ENCODE data around the gene KLK1. TPM values are rescaled to one million over a fixed set of nuclear protein-coding genes. Genes with fewer than 3 reads are reported as not detected.
A peak's percentile ranks its signal among the peaks of the same experiment; 100 is the strongest.
"Not testable (repeated sequence)": the region's sequence is repeated elsewhere in the genome, so short reads cannot be mapped to it uniquely, and the experiment has no call there.

The KLK1 gene
- total RNA-seq, 4 donors from 2014 or later = 0.78 to 1.8 (median 1.5) TPM; not detected in 1

DNA sequence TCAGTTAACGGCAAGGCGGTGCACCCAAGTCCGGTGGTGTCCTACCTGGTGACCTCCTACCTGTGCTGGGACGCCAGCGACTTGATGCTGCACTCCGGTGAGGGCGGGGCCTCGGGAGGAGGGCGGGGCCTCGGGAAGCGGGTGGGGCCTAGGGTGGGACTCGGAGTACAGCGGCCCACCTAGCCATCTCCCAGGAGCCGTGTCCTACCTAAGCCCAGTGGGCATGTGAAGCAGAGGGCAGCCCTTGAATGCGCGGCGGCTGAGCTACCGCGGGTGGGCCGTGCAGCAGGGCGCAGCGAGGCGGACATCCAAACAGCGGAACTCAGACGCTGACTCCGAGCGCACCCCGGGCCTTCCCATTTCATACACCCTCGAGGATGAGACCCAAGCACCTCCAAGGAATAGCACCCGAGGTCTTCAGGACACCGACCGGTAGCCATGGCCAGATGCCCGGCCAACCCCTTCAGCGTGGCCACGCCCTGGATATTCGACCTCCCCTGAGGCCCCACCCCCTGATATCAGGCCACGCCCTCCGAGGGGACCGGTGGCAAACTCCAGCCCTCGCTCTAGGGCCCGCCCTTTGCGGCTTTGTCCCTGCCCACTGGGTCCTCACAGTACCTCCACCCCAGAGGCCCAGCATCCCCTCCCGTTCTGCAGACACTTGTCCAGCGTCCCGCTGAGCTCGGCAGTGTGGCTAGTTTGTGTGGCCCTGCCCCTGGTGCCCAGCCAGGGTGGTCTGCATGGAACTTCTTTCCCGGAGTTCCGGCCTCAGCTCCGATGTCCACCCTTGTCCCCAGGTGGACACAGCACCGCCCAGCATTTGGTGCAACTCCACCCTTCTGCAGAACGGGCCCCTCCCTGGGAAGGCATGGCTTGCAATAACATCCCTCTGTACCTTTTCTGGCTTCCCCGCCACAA is 5.4 kb downstream of the KLK1 start:
- 4 to 8% methylated on average over 24 to 44 of the region's 52 CpGs for WGBS, 2 donors
- Histone ChIP-seq H3K9me3 (no peaks in the 10 kb centered on the region), H3K36me3 (no peaks in the 10 kb centered on the region), H3K4me3 (peak overlapping the region in 2 of 4 donors; percentile 12 to 39), H3K27ac (peak overlapping the region in 1 of 4 donors; percentile 50), H3K4me1 (peaks cover 0 to 20% (median 2%) of the 10 kb centered on the region in 4 donors), H3K27me3 (peaks cover 0 to 85% of the 10 kb centered on the region in 2 donors)
- DNase-seq (ENCODE audit: low spot score in 2 of 2) = no peak
- TF ChIP-seq EP300 (IDR thresholded peaks at IDR 0.05) (no peak), POLR2A (IDR thresholded peaks at IDR 0.05) (no peak)
- TF ChIP-seq, protein P1, sequence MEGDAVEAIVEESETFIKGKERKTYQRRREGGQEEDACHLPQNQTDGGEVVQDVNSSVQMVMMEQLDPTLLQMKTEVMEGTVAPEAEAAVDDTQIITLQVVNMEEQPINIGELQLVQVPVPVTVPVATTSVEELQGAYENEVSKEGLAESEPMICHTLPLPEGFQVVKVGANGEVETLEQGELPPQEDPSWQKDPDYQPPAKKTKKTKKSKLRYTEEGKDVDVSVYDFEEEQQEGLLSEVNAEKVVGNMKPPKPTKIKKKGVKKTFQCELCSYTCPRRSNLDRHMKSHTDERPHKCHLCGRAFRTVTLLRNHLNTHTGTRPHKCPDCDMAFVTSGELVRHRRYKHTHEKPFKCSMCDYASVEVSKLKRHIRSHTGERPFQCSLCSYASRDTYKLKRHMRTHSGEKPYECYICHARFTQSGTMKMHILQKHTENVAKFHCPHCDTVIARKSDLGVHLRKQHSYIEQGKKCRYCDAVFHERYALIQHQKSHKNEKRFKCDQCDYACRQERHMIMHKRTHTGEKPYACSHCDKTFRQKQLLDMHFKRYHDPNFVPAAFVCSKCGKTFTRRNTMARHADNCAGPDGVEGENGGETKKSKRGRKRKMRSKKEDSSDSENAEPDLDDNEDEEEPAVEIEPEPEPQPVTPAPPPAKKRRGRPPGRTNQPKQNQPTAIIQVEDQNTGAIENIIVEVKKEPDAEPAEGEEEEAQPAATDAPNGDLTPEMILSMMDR (IDR thresholded peaks at IDR 0.05) = no peak

DNA sequence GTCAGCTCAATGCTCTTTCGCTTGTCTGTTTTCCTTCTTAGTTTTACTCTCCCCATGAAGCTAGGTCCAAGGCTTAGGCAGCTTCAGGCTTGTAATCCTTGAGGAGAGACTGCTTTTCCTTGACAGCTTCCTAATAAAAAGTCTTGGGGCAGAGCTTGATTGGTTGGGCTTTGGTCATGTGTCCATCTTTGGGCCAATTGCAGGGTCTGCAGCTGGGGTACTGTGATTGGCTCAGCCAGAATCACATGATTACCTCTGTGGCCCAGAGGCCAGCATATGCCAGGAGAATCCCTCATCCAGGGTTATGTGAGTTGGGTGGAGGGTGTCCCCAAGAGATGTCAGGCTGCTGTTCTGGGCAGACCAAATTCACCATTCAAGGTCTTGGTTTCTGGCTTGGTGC is 8.1 kb downstream of the KLK1 start:
- WGBS, 2 donors = 94 to 100% methylated on average over 1 of the region's 1 CpG
- DNase-seq (ENCODE audit: low spot score in 2 of 2) = no peak
- peaks cover 0 to 12% (median 0%) of the 10 kb centered on the region in 4 donors for H3K4me1 ChIP-seq

DNA sequence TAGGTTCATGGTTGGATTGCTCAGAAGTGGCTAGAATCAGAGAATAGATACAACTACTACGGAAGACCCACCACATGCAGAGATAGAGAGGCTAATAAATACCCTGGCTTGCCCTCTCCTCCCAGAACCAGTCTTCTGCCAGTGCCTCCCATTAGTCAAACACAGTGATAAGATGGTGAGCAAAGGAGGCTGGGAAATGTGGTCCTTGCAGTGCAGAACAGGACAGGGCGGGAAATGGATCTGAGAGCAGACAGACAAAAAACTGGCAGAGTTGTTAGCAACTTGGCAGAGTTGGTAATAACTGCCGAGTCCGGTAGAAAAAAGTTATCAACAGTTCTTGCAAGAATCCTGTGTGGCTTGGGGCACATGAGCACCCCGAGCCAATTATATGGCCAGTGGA is 8.7 kb downstream of the KLK1 start:
- Histone ChIP-seq H3K27me3 (peaks cover 0 to 54% of the 10 kb centered on the region in 2 donors), H3K27ac (no peak overlapping the region), H3K36me3 (no peaks in the 10 kb centered on the region), H3K4me1 (peaks cover 0 to 7% (median 0%) of the 10 kb centered on the region in 4 donors), H3K4me3 (no peak overlapping the region), H3K9me3 (no peaks in the 10 kb centered on the region)
- WGBS, 2 donors = 84 to 93% methylated on average over 5 of the region's 5 CpGs
- no peak for TF ChIP-seq POLR2A (IDR thresholded peaks at IDR 0.05)
- no peak for TF ChIP-seq EP300 (IDR thresholded peaks at IDR 0.05)
- DNase-seq (ENCODE audit: low spot score in 2 of 2) = no peak

More for the DNA sequence above, 8.1 kb downstream of the KLK1 start:
- no peaks in the 10 kb centered on the region for H3K9me3 ChIP-seq
- no peaks in the 10 kb centered on the region for H3K36me3 ChIP-seq
- no peak overlapping the region for H3K27ac ChIP-seq
- TF ChIP-seq, protein P1 (IDR thresholded peaks at IDR 0.05) = no peak
- no peak for TF ChIP-seq EP300 (IDR thresholded peaks at IDR 0.05)
- no peak for TF ChIP-seq POLR2A (IDR thresholded peaks at IDR 0.05)
- H3K27me3 ChIP-seq = peaks cover 0 to 59% of the 10 kb centered on the region in 2 donors
- H3K4me3 ChIP-seq = no peak overlapping the region

DNA sequence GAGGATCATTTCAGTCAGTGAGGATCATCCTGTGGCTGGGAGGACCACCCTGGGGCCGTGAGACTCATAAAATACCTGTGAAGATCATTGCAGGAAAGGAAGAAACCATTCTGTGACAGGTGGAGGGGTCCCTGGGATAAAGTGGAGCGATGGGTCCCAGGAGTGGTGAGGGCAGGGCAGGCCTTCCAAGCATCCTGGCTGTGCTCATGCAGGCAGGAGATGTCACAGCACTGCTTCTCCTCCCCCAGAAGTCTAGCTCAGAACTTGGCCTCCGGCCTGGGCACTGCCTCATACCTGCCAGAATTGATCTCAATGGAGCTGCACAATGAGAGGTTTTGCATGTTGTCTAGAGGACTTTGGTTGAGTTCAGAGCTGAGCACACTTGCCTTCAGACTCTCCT is 11.1 kb downstream of the KLK1 start:
- H3K36me3 ChIP-seq = no peaks in the 10 kb centered on the region
- H3K4me1 ChIP-seq = no peaks in the 10 kb centered on the region
- H3K27ac ChIP-seq = no peak overlapping the region
- DNase-seq (ENCODE audit: low spot score in 2 of 2) = no peak
- no peak overlapping the region for H3K4me3 ChIP-seq
- no peaks in the 10 kb centered on the region for H3K9me3 ChIP-seq
- H3K27me3 ChIP-seq = peaks cover 0 to 30% of the 10 kb centered on the region in 2 donors
- no peak for TF ChIP-seq EP300 (IDR thresholded peaks at IDR 0.05)
- TF ChIP-seq, protein P1 (IDR thresholded peaks at IDR 0.05) = no peak
- no peak for TF ChIP-seq POLR2A (IDR thresholded peaks at IDR 0.05)
- WGBS, 2 donors = 74 to 77% methylated on average over 3 of the region's 3 CpGs

DNA sequence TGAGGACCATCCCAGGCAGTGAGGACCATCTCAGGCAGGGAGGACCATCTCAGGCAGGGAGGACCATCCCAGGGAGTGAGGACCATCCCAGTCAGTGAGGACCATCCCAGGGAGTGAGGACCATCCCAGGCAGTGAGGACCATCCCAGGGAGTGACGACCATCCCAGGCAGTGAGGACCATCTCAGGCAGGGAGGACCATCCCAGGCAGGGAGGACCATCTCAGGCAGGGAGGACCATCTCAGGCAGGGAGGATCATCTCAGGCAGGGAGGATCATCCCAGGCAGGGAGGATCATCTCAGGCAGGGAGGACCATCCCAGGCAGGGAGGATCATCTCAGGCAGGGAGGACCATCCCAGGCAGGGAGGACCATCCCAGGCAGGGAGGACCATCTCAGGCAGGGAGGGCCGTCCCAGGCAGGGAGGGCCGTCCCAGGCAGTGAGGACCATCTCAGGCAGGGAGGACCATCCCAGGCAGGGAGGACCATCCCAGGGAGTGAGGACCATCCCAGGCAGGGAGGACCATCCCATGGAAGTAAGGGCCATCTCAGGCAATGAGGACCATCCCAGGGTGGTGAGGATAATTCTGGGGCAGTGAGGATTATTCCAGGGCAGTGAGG is 11.9 kb downstream of the KLK1 start:
- 80 to 100% methylated on average over 1 of the region's 3 CpGs for WGBS, 2 donors
- peaks cover 0 to 23% of the 10 kb centered on the region in 2 donors for H3K27me3 ChIP-seq
- H3K4me1 ChIP-seq; H3K27ac ChIP-seq; DNase-seq (ENCODE audit: low spot score in 2 of 2); H3K9me3 ChIP-seq; H3K4me3 ChIP-seq; H3K36me3 ChIP-seq: not testable (repeated sequence)

DNA sequence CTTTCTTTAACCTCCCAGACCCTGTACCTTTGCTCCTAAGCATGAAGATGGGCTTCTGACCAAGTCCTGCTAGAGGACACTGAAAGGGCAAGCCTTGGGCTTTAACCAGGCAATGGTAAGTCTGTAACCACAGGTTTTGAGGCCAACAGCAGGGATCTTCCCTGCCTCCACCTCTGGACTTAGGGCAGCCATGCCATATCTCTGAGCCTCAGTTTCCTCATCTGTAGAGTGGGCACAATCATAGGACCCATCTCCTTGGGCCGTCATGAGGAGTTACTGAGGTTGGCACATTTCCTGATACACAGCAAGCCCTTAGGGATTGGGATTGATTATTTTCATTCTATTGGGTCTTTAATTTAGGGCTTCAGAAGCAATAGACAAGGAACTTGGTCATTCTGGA is 14.7 kb downstream of the KLK1 start:
- Histone ChIP-seq H3K36me3 (no peaks in the 10 kb centered on the region), H3K4me3 (no peak overlapping the region), H3K27me3 (peaks cover 0 to 5% of the 10 kb centered on the region in 2 donors), H3K9me3 (no peaks in the 10 kb centered on the region), H3K4me1 (peaks cover 0 to 10% (median 4%) of the 10 kb centered on the region in 4 donors), H3K27ac (no peak overlapping the region)
- DNase-seq (ENCODE audit: low spot score in 2 of 2) = no peak
- 65 to 77% methylated on average over 1 of the region's 1 CpG for WGBS, 2 donors
- TF ChIP-seq, protein P1 (IDR thresholded peaks at IDR 0.05) = no peak
- TF ChIP-seq EP300 (IDR thresholded peaks at IDR 0.05) (no peak), POLR2A (IDR thresholded peaks at IDR 0.05) (no peak)

Data from tibial nerve (tissue), 4 donors.